Peyer's patch (tissue), 4 donors: ENCODE results near the gene EDN3. TPM values are rescaled to one million over a fixed set of nuclear protein-coding genes. Genes with fewer than 3 reads are reported as not detected.

Experiments
- DNase-seq, 3 donors: peaks; one replicate each; pipeline ENCODE4 v3.0.0-alpha.2; 2017 to 2019
- H3K27ac ChIP-seq, 4 donors: fragments of 200-600 bp; sonication (generic); one replicate each; pipeline ENCODE4 v1.5.1; 2016 to 2019
- H3K27me3 ChIP-seq, 2 donors: fragments of 200-600 bp; sonication (generic); one replicate each; pipeline ENCODE4 v1.5.1; 2019
- H3K36me3 ChIP-seq, 3 donors: fragments of 200-600 bp; sonication (generic); one replicate each; pipeline ENCODE4 v1.5.1; 2016 to 2019
- H3K4me1 ChIP-seq, 4 donors: fragments of 200-600 bp; sonication (generic); one replicate each; pipeline ENCODE4 v1.5.1; 2016 to 2019
- H3K4me3 ChIP-seq, 4 donors: fragments of 200-600 bp; sonication (generic); 1 replicate in 3 of 4; 2 replicates in 1 of 4; pipeline ENCODE4 v1.5.1; 2016 to 2019; ENCODE audit warnings: mild to moderate bottlenecking in 1 of 4
- H3K9me3 ChIP-seq, 4 donors: fragments of 200-600 bp; sonication (generic); one replicate each; pipeline ENCODE4 v1.5.1; 2016 to 2019; ENCODE audit warnings: mild to moderate bottlenecking in 1 of 4
- POLR2A ChIP-seq, 2 donors: fragments of 450-650 bp; IDR thresholded peaks; one replicate each; pipeline ENCODE4 v1.5.1; 2017; ENCODE audit warnings: antibody characterized with exemption in 2 of 2, mild to moderate bottlenecking in 2 of 2, moderate library complexity in 2 of 2
- total RNA-seq, 4 donors: library from RNA; depleted of rRNA; stranded (reverse); fragments of >200 nt; gene quantifications; one replicate each; pipeline ENCODE4 v1.1.0, GENCODE V29; 2016
- TF ChIP-seq, protein P1 (sequence below), 6 experiments: fragments of 450-650 bp in 4 of 6; fragments of 200-600 bp in 2 of 6; sonication (generic) in 1 of 6; IDR thresholded peaks; one replicate each; pipeline ENCODE4 v1.5.1; 2017 to 2019; ENCODE audit warnings: antibody characterized with exemption in 6 of 6, mild to moderate bottlenecking in 3 of 6, moderate library complexity in 1 of 6

Gene EDN3
- total RNA-seq, 4 donors from 2014 or later, result 6.6 to 112 (median 63.9) TPM

DNA sequence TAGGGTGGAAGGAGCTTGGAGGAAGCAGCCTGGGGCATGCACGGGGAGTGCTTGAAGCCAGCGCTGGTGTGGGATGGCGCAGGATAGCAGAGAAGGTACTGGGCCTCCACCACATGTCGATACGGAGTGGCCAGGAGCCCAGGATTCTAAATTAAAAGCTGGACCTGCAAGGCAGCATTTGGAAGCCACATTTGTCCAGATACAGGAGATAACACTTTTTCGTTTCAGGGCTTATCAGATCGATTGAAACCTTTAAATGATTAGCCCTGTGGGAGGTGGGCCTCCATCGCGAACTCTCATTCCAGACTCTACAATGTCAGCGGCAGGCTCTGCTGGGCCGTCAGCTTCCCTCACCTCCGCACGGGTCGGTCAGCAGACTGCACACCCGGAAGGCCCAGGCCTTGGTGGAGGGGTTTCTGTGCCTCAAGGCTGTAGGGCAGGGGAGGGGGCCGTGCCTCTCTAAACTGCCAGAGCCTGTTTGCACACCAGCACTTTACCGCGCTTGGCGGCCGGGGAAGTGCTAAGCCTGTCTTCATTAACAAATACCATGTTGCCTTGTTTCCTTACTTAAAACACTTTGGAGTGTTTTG is 17.9 kb downstream of the EDN3 start:
- Histone ChIP-seq H3K36me3 (peaks cover 0 to 8% (median 0%) of the 10 kb centered on the region in 3 donors), H3K27me3 (no peaks in the 10 kb centered on the region), H3K27ac (peak overlapping the region in 3 of 4 donors; percentile 62 to 83 (median 72)), H3K4me3 (no peak overlapping the region), H3K9me3 (no peaks in the 10 kb centered on the region), H3K4me1 (peaks cover 0 to 4% (median 0%) of the 10 kb centered on the region in 4 donors)
- peak in 2 of 3 donors; percentile 36 to 37 for DNase-seq
- no peak for TF ChIP-seq POLR2A (IDR thresholded peaks at IDR 0.05)
- TF ChIP-seq, protein P1, sequence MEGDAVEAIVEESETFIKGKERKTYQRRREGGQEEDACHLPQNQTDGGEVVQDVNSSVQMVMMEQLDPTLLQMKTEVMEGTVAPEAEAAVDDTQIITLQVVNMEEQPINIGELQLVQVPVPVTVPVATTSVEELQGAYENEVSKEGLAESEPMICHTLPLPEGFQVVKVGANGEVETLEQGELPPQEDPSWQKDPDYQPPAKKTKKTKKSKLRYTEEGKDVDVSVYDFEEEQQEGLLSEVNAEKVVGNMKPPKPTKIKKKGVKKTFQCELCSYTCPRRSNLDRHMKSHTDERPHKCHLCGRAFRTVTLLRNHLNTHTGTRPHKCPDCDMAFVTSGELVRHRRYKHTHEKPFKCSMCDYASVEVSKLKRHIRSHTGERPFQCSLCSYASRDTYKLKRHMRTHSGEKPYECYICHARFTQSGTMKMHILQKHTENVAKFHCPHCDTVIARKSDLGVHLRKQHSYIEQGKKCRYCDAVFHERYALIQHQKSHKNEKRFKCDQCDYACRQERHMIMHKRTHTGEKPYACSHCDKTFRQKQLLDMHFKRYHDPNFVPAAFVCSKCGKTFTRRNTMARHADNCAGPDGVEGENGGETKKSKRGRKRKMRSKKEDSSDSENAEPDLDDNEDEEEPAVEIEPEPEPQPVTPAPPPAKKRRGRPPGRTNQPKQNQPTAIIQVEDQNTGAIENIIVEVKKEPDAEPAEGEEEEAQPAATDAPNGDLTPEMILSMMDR (IDR thresholded peaks at IDR 0.05), result no peak

DNA sequence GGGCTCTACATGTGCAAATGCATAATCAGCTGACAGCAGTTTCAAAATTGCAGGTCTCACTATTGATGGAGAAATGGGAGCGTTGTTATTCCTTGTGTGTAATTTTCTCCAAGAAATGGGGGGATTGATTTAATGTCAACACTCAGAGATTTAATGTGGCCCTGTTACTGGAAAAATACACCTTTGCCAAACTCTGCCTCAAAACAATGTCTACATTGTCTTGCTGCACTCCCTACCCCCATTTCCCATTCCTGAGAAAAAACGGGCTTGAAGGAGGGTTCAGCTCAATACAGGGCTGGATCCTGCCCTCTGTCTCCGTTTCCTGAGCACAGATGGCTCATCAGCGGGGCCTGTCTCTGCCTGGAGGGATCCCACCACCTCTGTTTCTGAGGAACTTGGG is 18.4 kb downstream of the EDN3 start:
- no peak for DNase-seq
- peaks cover 0 to 4% (median 0%) of the 10 kb centered on the region in 4 donors for H3K4me1 ChIP-seq
- peaks cover 0 to 8% (median 0%) of the 10 kb centered on the region in 3 donors for H3K36me3 ChIP-seq
- no peaks in the 10 kb centered on the region for H3K27me3 ChIP-seq
- no peak overlapping the region for H3K27ac ChIP-seq
- H3K9me3 ChIP-seq, result no peaks in the 10 kb centered on the region
- TF ChIP-seq POLR2A (IDR thresholded peaks at IDR 0.05), result no peak
- TF ChIP-seq, protein P1 (IDR thresholded peaks at IDR 0.05), result no peak
- H3K4me3 ChIP-seq, result no peak overlapping the region

DNA sequence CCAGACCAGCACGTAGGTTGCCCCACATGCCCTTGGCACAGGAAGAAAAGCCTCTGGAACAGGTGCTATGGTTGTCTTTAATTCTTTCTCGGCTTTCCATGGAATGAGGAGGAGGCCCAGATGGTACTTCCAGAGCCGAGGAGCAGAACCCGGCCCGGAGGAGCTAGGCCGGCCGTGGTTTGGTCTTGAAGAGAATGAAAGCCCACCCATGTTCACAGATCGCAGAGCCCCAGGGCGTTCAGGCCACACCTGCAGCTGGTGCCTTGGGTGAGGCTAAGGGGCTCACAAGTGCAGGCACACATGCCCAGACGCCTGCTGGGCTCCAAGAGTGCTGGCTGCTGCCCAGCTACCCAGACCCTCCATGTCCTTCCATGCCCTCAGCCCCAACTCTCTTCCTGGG is 20.0 kb downstream of the EDN3 start:
- Histone ChIP-seq H3K27ac (no peak overlapping the region), H3K4me3 (no peak overlapping the region), H3K36me3 (peaks cover 0 to 8% (median 0%) of the 10 kb centered on the region in 3 donors), H3K4me1 (peaks cover 0 to 4% (median 0%) of the 10 kb centered on the region in 4 donors), H3K27me3 (no peaks in the 10 kb centered on the region), H3K9me3 (no peaks in the 10 kb centered on the region)
- no peak for TF ChIP-seq POLR2A (IDR thresholded peaks at IDR 0.05)
- TF ChIP-seq, protein P1 (IDR thresholded peaks at IDR 0.05), result no peak
- DNase-seq, result peak in 1 of 3 donors; percentile 40

DNA sequence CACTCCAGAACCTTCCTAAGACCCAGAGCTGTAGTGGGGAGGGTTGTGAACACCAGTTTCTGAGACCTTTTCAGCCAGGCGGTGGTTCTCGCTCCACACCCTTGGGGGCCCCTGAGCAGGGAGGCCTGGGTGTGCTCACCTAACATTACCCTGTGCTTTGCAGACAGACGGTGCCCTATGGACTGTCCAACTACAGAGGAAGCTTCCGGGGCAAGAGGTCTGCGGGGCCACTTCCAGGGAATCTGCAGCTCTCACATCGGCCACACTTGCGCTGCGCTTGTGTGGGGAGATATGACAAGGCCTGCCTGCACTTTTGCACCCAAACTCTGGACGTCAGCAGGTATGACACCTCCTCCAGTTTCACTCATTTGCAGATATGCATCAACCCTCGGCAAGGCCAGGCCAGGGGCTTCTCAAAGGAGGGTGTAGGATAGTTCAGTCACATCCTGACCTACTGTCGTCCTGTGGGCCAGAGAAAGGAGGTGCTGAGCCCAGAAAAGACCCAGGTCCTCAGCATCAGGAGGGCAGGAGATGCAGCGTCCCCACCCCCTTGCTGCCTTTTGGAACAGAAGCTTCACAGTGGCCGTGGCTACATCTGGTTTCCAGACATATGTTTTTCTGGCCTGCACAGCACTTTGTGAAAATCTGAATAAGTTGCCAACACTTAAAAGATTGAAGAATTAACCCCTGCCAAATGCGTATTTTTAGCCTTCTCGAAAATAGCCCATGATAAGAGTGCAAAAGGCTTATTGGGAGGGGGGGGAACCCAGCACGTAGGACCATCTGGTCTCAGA is 20.6 kb downstream of the EDN3 start:
- DNase-seq, result peak in 1 of 3 donors; percentile 33
- H3K27ac ChIP-seq, result no peak overlapping the region
- TF ChIP-seq POLR2A (IDR thresholded peaks at IDR 0.05), result no peak
- TF ChIP-seq, protein P1 (IDR thresholded peaks at IDR 0.05), result no peak
- H3K4me3 ChIP-seq, result no peak overlapping the region
- H3K27me3 ChIP-seq, result no peaks in the 10 kb centered on the region
- H3K4me1 ChIP-seq, result peaks cover 0 to 4% (median 0%) of the 10 kb centered on the region in 4 donors
- H3K36me3 ChIP-seq, result peaks cover 0 to 8% (median 0%) of the 10 kb centered on the region in 3 donors
- H3K9me3 ChIP-seq, result no peaks in the 10 kb centered on the region

DNA sequence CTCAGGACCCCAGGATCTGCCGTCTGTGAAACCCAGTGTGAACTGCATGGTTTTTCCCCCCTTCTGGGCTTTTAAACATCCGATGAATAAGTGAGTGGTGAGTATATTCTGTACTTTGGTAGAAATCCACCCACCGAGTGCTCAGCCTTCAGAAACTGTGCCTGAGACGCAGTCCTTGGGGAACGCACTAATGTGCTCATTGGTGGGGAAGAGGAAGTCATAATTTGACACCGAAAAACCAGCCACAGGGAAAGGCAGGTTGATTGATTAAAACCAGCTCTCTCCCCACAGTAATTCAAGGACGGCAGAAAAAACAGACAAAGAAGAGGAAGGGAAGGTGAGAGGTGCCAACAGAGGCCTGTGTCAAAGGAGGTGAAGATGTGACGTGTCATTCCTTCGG is 21.7 kb downstream of the EDN3 start:
- TF ChIP-seq, protein P1 (IDR thresholded peaks at IDR 0.05), result no peak
- no peak for TF ChIP-seq POLR2A (IDR thresholded peaks at IDR 0.05)
- no peak for DNase-seq
- Histone ChIP-seq H3K9me3 (no peaks in the 10 kb centered on the region), H3K4me3 (no peak overlapping the region), H3K4me1 (no peaks in the 10 kb centered on the region), H3K27me3 (no peaks in the 10 kb centered on the region), H3K36me3 (peaks cover 0 to 8% (median 0%) of the 10 kb centered on the region in 3 donors), H3K27ac (no peak overlapping the region)
